HG03378 (cell line): ENCODE results near the gene TMEM41B.
"Not testable (repeated sequence)": the region's sequence is repeated elsewhere in the genome, so short reads cannot be mapped to it uniquely, and the experiment has no call there.

ENCODE experiments used
- ATAC-seq: cut with Tn5 transposase; IDR thresholded peaks from one replicate; pipeline ENCODE4 v1.9.1; 2021; ENCODE audit warnings: mild to moderate bottlenecking, moderate library complexity; ENCODE audit not compliant: unreplicated experiment

TMEM41B gene

DNA sequence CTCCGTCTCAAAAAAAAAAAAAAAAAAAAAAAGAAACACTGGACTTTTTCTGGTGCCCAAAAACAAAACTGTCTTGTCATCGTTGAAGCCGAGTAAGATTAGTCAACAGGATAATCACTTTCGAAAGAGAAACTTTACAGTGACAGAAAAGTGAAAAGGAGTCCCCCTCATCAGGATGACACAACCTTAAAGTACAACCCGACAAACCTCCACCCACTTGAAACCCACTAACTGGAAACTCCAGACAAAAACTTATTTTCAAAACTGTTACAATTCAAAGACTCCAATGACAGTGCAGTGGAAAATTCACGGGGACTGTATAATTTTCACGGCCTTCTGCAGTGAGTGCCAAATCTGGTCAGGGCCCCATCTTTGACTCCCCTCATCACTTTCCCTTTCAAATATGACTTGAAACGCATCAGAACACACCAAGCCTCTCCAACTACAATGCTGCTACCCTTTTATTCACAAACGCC lies 50.5 kb downstream of the TMEM41B start:
- ATAC-seq = peak; percentile 81

DNA sequence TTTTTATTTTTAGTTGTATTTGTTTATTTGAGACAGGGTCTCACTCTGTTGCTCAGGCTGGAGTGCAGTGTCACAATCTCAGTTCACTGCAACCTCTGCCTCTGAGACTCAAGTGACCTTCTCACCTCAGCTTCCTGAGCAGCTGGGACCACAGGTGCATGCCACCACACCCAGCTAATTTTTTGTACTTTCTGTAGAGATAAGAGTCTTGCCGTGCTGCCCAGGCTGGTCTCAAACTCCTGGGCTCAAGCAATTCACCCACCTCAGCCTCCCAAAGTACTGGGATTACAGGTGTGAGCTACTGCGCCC lies 53.6 kb downstream of the TMEM41B start:
- not testable (repeated sequence) for ATAC-seq

DNA sequence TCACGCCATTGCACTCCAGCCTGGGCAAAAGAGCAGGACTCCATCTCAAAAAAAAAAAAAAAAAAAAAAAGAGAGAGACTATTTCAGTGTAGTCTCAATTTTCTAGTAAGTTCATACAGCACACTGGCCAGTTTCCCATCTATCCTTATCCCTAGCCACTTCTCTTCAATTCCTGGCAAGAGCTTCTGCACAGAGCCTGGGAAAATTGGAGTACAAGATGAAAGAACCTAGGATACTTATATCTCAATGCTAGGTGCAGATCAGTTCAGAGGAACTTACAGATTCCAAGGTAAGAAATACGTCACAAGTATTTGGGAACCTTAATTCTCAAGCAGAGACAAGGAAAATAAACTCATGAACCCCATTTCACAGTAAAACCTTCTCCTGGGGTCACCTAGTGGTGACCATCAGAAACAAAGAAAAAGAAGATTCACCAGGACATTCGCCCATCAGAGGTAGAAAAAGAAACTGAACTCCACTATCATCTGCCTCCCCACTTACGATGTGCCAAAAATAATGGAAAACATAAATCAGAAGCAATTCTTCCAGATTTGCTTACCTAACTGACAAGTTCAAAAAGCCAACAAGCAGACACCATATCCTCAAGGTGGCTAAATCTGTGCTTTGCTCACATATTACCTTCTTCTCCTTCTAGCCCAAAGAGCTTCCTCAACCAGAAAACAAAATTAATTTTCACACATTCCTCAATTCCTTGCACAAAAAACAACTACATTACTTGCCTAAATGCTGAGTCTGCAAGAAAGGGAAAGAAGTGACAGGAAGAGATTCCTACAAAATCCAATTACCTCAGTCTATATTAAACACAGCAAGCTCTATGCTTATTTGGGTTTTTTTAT lies 54.2 kb downstream of the TMEM41B start:
- no peak for ATAC-seq

DNA sequence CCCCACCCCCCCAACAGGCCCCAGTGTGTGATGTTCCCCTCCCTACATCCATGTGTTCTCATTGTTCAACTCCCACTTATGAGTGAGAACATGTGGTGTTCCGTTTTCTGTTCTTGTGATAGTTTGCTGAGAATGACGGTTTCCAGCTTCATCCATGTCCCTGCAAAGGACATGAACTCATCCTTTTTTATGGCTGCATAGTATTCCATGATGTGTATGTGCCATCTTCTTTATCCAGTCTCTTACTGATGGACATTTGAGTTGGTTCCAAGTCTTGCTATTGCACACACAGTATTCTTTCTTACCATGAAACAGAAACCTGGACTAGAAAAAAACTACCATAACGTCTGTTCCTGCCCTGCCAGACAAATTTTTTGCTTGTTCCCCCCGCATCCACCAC lies 56.1 kb downstream of the TMEM41B start:
- ATAC-seq = not testable (repeated sequence)

DNA sequence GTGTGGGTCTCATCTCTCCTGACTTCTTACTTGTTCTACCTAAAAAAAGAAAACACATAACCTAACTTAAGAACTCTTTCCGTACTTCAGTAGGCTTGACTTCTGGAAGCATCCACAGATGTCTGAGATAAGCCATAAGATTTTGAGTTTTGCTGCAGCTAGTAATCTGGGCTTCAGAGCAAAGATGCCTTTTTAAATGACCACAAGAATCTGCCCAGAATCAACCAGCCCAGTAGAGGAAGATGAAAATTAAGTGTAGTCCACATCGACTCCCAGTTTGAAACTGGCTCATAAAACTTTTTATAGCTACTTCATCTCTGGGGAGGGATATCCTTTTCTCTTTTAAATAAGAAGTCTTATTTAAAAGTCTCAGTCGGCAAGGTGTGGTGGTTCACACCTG lies 60.0 kb downstream of the TMEM41B start:
- ATAC-seq = no peak

DNA sequence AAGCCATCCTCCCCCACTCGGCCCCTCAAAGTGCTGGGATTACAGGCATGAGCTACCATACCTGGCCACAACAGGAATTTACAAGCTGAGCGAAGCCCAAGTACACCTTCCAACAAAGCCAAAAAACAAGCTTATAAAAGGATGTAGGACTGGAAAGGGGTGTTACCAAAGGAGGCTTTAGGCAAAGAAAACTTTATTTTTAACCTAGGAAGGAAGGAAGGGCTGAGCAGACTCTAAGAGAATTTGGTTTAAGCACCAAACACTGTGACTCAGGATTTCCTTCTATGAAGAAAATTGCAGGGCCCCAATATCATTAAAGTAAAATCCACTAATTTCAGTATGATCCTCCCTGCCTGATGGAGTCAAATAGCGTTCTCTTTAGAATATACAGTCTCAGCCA lies 61.3 kb downstream of the TMEM41B start:
- ATAC-seq = no peak

DNA sequence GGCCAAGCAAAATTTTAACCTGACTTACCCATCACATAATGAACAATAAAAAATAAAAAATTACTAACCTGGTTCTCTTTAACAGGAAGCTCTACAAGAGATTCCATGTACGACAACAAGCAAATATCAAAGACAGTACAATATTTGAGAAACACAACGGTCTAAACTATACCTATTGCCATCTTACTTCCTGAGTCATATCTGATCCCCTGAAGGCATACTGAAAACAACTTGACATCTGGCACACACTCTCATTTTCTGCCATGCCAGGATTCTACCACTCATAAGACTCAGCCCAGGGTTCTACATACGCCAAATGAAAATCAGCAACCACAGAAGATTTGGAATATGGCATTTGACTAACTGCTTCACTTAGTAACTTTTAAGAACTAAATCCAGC lies 63.1 kb downstream of the TMEM41B start:
- ATAC-seq = no peak

DNA sequence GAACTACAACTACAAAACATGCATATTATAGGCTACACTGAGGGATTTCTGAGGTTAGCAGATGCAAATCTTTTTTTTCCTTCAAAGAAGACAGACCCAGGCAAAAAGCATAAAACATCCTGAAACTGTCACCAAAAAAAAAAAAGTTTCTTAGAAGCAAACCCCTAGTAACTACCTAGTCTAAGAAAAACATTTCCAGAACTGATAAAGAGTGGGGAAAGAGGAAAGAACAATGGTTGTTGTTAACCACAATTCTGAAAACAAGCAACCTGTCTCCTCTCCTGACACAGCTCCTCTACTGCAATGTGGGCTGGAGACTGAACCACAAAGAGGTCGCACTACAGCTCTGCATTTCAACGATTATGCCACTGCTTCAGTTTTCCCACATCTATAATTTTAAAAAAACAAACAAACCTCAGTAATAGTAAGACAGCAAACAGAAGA lies 64.2 kb downstream of the TMEM41B start:
- peak; percentile 79 for ATAC-seq

DNA sequence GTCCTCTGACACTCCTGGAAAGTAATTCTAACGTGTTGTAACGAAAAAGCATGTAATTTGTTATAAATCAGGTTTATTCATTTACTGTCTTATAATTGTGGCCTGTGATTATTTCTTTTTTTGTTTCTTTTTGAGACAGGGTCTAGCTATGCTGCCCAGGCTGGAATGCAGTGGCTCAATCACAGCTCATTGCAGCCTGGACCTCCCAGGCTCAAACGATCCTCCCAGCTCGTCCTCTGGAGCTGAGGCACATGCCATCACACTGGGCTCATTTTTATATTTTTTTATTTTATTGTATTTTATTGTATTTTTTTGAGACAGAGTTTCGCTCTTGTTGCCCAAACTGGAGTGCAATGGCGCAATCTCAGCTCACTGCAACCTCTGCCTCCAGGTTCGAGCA lies 65.1 kb downstream of the TMEM41B start:
- ATAC-seq = no peak

DNA sequence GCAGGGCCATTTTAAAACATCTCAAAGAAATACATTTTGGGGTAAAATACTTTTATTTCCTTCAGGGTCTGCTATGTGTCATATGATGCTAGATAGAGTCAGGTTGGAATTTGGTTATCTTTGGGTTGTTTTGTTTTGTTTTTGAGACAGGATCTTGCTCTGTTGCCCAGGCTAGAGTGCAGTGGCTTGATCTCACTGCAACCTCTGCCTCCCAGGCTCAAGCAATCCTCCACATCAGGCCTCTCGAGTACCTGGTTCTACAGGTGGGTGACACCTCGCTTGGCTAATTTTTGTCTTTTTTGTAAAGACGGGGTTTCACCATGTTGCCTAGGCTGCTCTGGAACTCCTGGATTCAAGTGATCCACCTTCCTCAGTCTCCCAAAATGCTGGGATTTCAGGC lies 66.5 kb downstream of the TMEM41B start:
- ATAC-seq = no peak

DNA sequence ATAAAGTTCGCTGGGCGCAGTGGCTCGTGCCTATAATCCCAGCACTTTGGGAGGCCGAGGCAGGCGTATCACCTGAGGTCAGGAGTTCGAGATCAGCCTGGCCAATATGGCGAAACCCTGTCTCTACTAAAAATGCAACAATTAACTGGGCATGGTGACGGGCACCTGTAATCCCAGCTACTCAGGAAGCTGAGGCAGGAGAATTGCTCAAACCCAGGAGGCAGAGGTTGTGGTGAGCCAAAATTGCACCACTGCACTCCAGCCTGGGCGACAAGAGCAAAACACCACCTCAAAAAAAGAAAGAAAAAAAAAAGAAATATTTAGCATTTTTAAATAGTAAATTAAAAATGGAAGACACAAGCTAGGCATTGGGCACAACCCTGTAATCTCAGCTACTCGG lies 78.2 kb downstream of the TMEM41B start:
- not testable (repeated sequence) for ATAC-seq

DNA sequence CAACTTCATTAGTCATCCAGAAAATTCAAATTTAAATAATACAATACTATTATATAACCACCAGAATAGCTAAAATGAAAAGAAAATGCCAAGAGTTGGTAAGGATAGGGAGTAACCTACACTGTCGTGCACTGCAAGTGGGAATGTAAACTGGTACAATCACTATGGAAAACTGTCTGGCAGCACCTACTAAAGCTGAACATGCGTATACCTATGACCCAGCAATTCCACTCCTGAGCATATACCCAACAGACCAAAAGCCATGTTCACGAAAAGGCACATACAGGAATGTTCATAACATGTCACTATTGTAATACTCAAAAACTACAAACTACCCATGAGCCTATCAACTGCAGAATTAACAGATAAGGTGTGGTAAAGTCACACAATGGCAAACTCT lies 81.9 kb downstream of the TMEM41B start:
- ATAC-seq = no peak

DNA sequence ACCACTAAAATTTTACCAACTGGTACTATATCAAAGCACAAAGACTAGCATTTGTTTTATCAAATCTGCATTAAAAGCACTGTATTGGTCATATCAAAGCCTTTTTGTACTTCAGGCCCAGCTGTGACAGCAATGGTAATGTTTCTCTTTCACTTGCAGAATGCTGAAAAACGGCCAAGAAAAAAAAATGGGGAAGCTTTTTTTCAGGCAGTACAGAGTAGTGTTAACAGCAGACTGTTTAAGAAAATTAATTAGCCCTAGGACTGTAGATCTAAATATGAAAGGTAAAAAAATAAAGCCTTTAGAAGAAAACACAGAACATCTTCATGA lies 82.6 kb downstream of the TMEM41B start:
- ATAC-seq = no peak
